B cell (primary cell): ENCODE data around the gene PTPRT.

Source experiments
- EZH2 ChIP-seq: IDR thresholded peaks from 2 replicates; pipeline ENCODE4 v1.6.1; 2012; ENCODE audit warnings: borderline replicate concordance, low read depth, mild to moderate bottlenecking, moderate library complexity, low read length; ENCODE audit not compliant: insufficient read depth, poor library complexity, severe bottlenecking
- TF ChIP-seq, protein P1 (sequence below): fragments of 200-600 bp; IDR thresholded peaks from one replicate; pipeline ENCODE4 v1.8.0; 2022; ENCODE audit warnings: antibody characterized with exemption, mild to moderate bottlenecking

DNA sequence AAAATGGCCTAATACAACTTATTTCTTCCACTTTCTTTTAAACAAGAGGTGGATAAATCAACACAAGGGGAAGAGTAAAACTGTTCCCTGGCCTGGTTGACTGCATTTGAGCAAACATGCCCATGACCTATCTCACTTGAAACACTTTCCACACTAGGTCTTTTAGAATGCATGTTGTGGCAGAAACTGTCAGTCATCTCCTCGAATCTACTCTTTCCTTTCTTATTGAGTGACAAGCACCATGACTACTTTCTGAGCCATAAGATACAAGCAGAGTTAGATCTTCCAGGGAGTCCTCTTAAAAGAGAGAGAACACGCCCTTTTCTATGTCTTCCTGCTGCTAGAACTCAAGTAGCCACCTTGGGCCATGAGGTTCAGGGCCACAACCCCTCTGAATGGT is 66.5 kb downstream of the PTPRT start:
- TF ChIP-seq, protein P1, sequence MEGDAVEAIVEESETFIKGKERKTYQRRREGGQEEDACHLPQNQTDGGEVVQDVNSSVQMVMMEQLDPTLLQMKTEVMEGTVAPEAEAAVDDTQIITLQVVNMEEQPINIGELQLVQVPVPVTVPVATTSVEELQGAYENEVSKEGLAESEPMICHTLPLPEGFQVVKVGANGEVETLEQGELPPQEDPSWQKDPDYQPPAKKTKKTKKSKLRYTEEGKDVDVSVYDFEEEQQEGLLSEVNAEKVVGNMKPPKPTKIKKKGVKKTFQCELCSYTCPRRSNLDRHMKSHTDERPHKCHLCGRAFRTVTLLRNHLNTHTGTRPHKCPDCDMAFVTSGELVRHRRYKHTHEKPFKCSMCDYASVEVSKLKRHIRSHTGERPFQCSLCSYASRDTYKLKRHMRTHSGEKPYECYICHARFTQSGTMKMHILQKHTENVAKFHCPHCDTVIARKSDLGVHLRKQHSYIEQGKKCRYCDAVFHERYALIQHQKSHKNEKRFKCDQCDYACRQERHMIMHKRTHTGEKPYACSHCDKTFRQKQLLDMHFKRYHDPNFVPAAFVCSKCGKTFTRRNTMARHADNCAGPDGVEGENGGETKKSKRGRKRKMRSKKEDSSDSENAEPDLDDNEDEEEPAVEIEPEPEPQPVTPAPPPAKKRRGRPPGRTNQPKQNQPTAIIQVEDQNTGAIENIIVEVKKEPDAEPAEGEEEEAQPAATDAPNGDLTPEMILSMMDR: no peak
- TF ChIP-seq EZH2: no peak
